Measurements from ENCODE around the gene GTF2F1.

Gene GTF2F1

DNA sequence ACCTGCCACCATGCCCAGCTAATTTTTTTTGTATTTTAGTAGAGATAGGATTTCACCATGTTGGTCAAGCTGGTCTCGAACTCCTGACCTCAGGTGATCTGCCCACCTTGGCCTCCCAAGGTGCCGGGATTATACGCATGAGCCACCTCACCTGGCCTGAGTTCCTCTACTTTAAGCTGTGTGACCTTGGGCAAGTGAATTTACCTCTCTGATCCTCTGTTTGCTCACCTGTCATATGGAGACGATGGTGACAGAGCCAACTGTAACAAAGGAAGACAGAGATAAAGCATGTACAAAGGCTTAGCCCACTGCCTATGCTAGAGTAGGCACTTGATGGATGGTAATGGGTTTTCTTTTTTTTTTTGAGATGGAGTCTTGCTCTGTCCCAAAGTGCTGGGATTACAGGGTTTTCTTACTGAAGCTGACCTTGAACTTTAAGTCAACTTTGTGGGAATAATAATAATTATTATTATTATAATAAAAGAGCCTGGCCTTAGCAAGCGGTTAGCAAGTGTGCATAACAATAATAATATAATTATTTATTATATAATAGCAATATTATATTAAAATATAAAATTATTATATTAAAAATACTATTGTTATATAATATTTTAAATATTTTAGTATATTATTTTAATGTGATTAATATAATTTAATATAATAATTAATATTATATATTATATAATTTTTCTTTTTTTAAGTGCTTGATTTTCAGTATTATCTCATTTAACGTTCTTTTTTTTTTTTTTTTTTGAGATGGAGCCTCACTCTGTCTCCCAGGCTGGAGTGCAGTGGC lies 58.3 kb downstream of the GTF2F1 start:
- TF ChIP-seq SPI1 (IDR thresholded peaks at IDR 0.05; ENCODE audit: low read depth, low read length) = no peak
- TF ChIP-seq PAX5 (IDR thresholded peaks at IDR 0.05; ENCODE audit: insufficient read depth, low read length, severe bottlenecking) = no peak
- no peak for TF ChIP-seq POLR2A (IDR thresholded peaks at IDR 0.05; ENCODE audit: low read depth, low read length)
- no peak for TF ChIP-seq POU2F2 (IDR thresholded peaks at IDR 0.05; ENCODE audit: low read depth, low read length)
- TF ChIP-seq POLR2AphosphoS5 (IDR thresholded peaks at IDR 0.05; ENCODE audit: low read depth, low read length) = no peak
- TF ChIP-seq TAF1 (IDR thresholded peaks at IDR 0.05; ENCODE audit: low read depth, low read length) = no peak
- no peak for FAIRE-seq
- DNase-seq (ENCODE audit: insufficient read length, low spot score) = no peak

DNA sequence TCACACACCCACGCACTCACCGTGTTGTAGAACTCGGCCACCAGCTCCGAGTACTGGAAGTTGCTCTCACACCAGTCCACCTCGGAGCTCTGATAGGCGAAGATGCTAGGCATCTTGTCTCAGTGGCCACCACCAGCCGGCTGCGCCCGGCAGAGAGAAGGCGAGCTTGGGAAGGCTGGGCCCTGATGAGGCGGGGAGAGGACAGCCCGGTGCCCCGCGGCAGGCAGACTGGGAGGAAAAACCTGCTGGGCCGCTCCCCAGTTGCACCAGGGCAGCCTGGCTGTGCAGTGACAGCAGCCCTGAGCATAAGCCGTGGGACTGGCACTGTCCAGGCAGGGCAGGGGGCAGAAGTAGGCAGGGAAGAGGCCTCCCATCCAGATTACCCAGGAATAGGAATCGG lies 59.5 kb downstream of the GTF2F1 start, which contains the start of gene ACER1:
Gene ACER1 (minus strand): TSS at position 174 of the 400 bp plus-strand sequence. CDS start 61 bp downstream, at position 113.
- FAIRE-seq (no peak), DNase-seq (ENCODE audit: insufficient read length, low spot score) (no peak)
- no peak for TF ChIP-seq TAF1 (IDR thresholded peaks at IDR 0.05; ENCODE audit: low read depth, low read length)
- no peak for TF ChIP-seq POLR2AphosphoS5 (IDR thresholded peaks at IDR 0.05; ENCODE audit: low read depth, low read length)
- TF ChIP-seq PAX5 (IDR thresholded peaks at IDR 0.05; ENCODE audit: insufficient read depth, low read length, severe bottlenecking) = no peak
- no peak for TF ChIP-seq SPI1 (IDR thresholded peaks at IDR 0.05; ENCODE audit: low read depth, low read length)
- no peak for TF ChIP-seq POLR2A (IDR thresholded peaks at IDR 0.05; ENCODE audit: low read depth, low read length)
- TF ChIP-seq POU2F2 (IDR thresholded peaks at IDR 0.05; ENCODE audit: low read depth, low read length) = no peak

Measured in GM12891 (cell line).